Activated CD8-positive, alpha-beta memory T cell treated with anti-CD3 and anti-CD28 coated beads for 4 hours (primary cell): ENCODE data around the gene DUSP15.
"Not testable (repeated sequence)": the region's sequence is repeated elsewhere in the genome, so short reads cannot be mapped to it uniquely, and the experiment has no call there.

ENCODE experiments used
- DNase-seq, 2 donors: peaks; one replicate each; pipeline ENCODE4 v3.0.0-alpha.2; 2020; ENCODE audit warnings: low read depth in 2 of 2

DUSP15 gene

GRCh38 chr20:31839782-31840487 is 30.4 kb downstream of the DUSP15 start:
- no peak for DNase-seq

- DNase-seq = no peak
Measured at GRCh38 chr20:31838646-31839292, 31.6 kb downstream of the DUSP15 start.

GRCh38 chr20:31837896-31838397 is 32.4 kb downstream of the DUSP15 start:
- no peak for DNase-seq

GRCh38 chr20:31836853-31837608 is 33.3 kb downstream of the DUSP15 start:
- no peak for DNase-seq

- DNase-seq = peak in 1 of 2 donors; percentile 6
Measured at GRCh38 chr20:31835977-31836852, 34.1 kb downstream of the DUSP15 start.

- DNase-seq = no peak
Measured at GRCh38 chr20:31835554-31835953, 34.8 kb downstream of the DUSP15 start.

GRCh38 chr20:31833931-31834521 is 36.3 kb downstream of the DUSP15 start:
- no peak for DNase-seq

- peak in 1 of 2 donors; percentile 25 for DNase-seq
Measured at GRCh38 chr20:31833130-31833930, 37.0 kb downstream of the DUSP15 start.

GRCh38 chr20:31831771-31832306 is 38.5 kb downstream of the DUSP15 start:
- DNase-seq = no peak

- DNase-seq = no peak
Measured at GRCh38 chr20:31831211-31831610, 39.1 kb downstream of the DUSP15 start.

GRCh38 chr20:31830406-31830981 is 39.8 kb downstream of the DUSP15 start:
- DNase-seq = no peak

GRCh38 chr20:31829731-31830130 is 40.6 kb downstream of the DUSP15 start:
- DNase-seq = no peak

GRCh38 chr20:31828016-31828415 is 42.3 kb downstream of the DUSP15 start:
- not testable (repeated sequence) for DNase-seq

GRCh38 chr20:31827059-31827458 is 43.3 kb downstream of the DUSP15 start:
- DNase-seq = no peak

- DNase-seq = no peak
Measured at GRCh38 chr20:31826074-31826473, 44.3 kb downstream of the DUSP15 start.

GRCh38 chr20:31824554-31825313 is 45.6 kb downstream of the DUSP15 start:
- no peak for DNase-seq

GRCh38 chr20:31824125-31824485 is 46.2 kb downstream of the DUSP15 start:
- DNase-seq = no peak

GRCh38 chr20:31823360-31824124 is 46.8 kb downstream of the DUSP15 start:
- no peak for DNase-seq
